BLaER1 treated with 17β-estradiol and CSF1 and Interleukin-3, amounts not matched to agents 10 nM and 100 nM (cell line): Measurements from ENCODE around the gene GNB4.

ENCODE experiments used
- H3K27ac ChIP-seq, 11 experiments: shearing (Covaris generic); formaldehyde crosslinking; 2 replicates each; pipeline ENCODE4 v1.8.1; 2022
- H3K27me3 ChIP-seq, 11 experiments: shearing (Covaris generic); formaldehyde crosslinking; 2 replicates each; pipeline ENCODE4 v1.8.1; 2022
- H3K36me3 ChIP-seq, 11 experiments: shearing (Covaris generic); formaldehyde crosslinking; 2 replicates each; pipeline ENCODE4 v1.8.1; 2022
- H3K4me1 ChIP-seq, 10 experiments: shearing (Covaris generic); formaldehyde crosslinking; 2 replicates each; pipeline ENCODE4 v1.8.1; 2022
- H3K4me2 ChIP-seq, 11 experiments: shearing (Covaris generic); formaldehyde crosslinking; 2 replicates each; pipeline ENCODE4 v1.8.1; 2022
- H3K4me3 ChIP-seq, 10 experiments: shearing (Covaris generic); formaldehyde crosslinking; 2 replicates each; pipeline ENCODE4 v1.8.1; 2022
- H3K9ac ChIP-seq, 11 experiments: shearing (Covaris generic); formaldehyde crosslinking; 2 replicates each; pipeline ENCODE4 v1.8.1; 2022
- H3K9me3 ChIP-seq, 11 experiments: shearing (Covaris generic); formaldehyde crosslinking; replicated peaks in 1 of 11; 2 replicates each; pipeline ENCODE4 v1.8.1; 2022
- H4K20me1 ChIP-seq, 11 experiments: shearing (Covaris generic); formaldehyde crosslinking; 2 replicates each; pipeline ENCODE4 v1.8.1; 2022
- Cebpa-rat ChIP-seq, 11 experiments: shearing (Covaris generic); IDR thresholded peaks; 2 replicates each; pipeline ENCODE4 v1.8.1; 2022

The GNB4 gene

DNA sequence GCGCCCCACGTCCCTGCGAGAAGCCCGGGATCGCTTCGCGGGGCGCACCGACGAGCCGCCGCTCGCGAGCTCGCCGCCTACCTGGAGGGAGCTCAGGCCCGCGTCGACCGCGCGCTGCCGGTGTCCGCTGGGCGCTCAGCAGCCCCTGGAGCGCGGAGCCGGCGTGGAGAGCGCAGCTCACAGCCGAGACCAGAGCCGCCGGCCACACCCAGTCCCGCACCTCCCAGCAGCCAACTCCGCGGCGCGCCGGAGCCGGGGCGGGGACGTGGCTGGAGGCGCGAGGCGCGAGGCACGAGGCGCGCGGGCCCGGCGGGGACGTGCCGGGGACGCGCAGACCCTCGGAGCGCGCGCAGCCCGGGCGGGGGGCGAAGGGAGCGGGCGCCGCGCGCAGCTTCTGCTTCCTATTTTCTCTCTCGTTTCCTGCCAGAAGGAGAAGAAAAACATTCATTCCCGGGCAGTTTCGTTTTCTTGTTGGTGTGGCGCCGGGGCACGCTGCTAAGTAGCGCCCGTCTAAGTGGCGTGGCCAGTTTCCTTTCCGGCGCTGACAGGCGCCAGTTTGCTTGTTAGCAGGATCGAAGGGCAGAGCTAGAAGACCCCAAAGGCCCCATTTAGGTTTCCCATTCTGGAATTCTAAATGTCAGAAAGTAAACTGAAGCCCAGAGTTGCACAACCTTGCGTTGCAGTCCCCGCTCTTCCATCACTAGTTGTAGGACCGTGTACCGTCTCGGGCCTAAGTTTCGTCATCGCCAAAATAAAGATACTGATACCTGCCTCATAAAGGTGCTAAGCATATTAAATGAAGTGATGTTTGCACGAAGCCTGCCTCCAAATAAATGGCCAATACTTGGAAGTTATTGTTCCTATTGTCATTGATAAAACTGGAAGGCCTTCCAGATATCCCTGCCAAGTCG lies at the start of gene GNB4:
Gene GNB4 (minus strand): TSS at position 206 of the 911 bp plus-strand sequence. CDS start 25,270 bp downstream, outside the sequence.
- peaks cover 0 to 15% (median 10%) of the 10 kb centered on the region in 11 experiments; a peak in 12 of 22 replicates for H3K36me3 ChIP-seq
- peak within 1 kb of the TSS; percentile 78 to 92 (median 88) for H3K4me3 ChIP-seq
- no peaks in the 10 kb centered on the region for H3K9me3 ChIP-seq
- H4K20me1 ChIP-seq = peaks cover 12 to 34% (median 29%) of the 10 kb centered on the region in 11 experiments; a peak in 16 of 22 replicates
- H3K27me3 ChIP-seq = no peaks in the 10 kb centered on the region
- peaks cover 25 to 49% (median 33%) of the 10 kb centered on the region in 10 experiments for H3K4me1 ChIP-seq
- H3K4me2 ChIP-seq = peak within 1 kb of the TSS; percentile 76 to 95 (median 87)
- peak in 7 of 11 experiments; percentile 35 to 79 (median 69); a peak in 12 of 22 replicates for TF ChIP-seq Cebpa-rat (IDR thresholded peaks at IDR 0.05)
- peak within 1 kb of the TSS; percentile 85 to 95 (median 93) for H3K9ac ChIP-seq
- peak within 1 kb of the TSS; percentile 87 to 96 (median 91) for H3K27ac ChIP-seq

DNA sequence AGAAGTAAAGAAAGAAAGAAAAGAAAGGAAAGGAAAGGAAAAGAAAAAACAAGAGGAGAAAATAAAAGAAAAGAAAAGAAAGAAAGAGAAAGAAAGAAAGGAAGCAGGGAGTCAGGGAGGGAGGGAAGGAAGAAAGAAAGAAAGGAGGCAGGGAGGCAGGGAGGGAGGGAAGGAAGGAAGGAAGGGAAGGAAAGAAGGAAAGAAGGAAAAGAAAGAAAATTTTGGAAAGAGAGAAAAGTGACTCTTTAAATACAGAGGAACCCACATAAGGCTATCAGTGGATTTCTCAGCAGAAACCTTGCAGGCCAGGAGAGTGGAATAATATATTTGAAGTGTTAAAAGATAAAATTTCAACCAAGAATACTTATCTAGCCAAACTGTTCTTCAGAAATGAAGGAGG lies 44.2 kb upstream of the GNB4 start:
- H3K36me3 ChIP-seq = peaks cover 0 to 7% (median 0%) of the 10 kb centered on the region in 11 experiments; a peak in 1 of 22 replicates
- no peak overlapping the region for H3K27ac ChIP-seq
- no peaks in the 10 kb centered on the region for H3K4me1 ChIP-seq
- H3K9me3 ChIP-seq = peaks cover 59 to 82% (median 70%) of the 10 kb centered on the region in 11 experiments
- no peak for TF ChIP-seq Cebpa-rat (IDR thresholded peaks at IDR 0.05)
- H3K4me2 ChIP-seq = no peak overlapping the region
- H4K20me1 ChIP-seq = no peaks in the 10 kb centered on the region
- no peak overlapping the region for H3K9ac ChIP-seq
- no peak overlapping the region for H3K4me3 ChIP-seq
- H3K27me3 ChIP-seq = no peaks in the 10 kb centered on the region

DNA sequence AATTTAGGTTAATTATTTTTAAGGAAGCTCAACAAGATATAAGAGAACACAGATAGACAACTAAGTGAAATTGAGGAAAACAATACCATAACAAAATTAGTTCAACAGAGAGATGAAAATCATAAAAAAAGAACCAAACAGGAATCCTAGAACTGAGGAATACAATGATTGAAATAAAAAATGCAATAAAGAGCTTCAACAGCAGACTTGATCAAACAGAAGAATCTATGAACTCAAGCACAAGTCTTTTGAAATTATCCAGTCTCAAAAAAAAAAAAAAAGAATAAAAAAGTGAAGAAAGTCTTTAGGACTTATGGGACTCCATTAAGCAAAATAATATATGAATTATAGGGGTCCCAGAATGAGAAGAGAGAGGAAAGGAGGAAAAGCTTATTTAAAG lies 42.0 kb upstream of the GNB4 start:
- H3K27me3 ChIP-seq = no peaks in the 10 kb centered on the region
- no peak overlapping the region for H3K4me3 ChIP-seq
- H3K4me1 ChIP-seq = no peaks in the 10 kb centered on the region
- no peaks in the 10 kb centered on the region for H4K20me1 ChIP-seq
- peaks cover 60 to 76% (median 67%) of the 10 kb centered on the region in 11 experiments for H3K9me3 ChIP-seq
- H3K9ac ChIP-seq = no peak overlapping the region
- H3K4me2 ChIP-seq = no peak overlapping the region
- no peak for TF ChIP-seq Cebpa-rat (IDR thresholded peaks at IDR 0.05)
- H3K27ac ChIP-seq = no peak overlapping the region
- peaks cover 0 to 7% (median 0%) of the 10 kb centered on the region in 11 experiments; a peak in 1 of 22 replicates for H3K36me3 ChIP-seq

DNA sequence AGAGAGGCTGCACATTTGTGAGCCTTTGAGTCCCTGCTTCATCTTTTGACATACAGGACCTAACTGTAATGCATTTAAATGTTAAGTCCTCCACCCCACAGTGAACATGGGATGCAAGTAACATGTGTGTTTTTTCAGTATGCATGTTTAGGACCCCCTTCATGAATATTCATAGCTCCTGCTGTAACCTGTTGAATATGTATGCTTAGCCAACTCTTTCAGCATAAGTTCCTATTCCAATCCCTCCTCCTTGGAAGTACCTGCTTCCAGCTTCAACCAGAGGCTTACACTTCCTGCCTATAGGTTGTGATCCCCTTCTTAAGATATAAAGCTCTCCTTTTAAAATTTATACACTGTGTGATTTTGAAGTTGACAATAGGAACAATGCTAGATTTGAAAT lies 36.9 kb upstream of the GNB4 start:
- Histone ChIP-seq H3K4me2 (no peak overlapping the region), H3K27me3 (no peaks in the 10 kb centered on the region), H3K36me3 (peaks cover 0 to 7% (median 0%) of the 10 kb centered on the region in 11 experiments; a peak in 1 of 22 replicates), H3K27ac (no peak overlapping the region), H3K9ac (no peak overlapping the region), H3K9me3 (peaks cover 30 to 36% (median 32%) of the 10 kb centered on the region in 11 experiments), H4K20me1 (no peaks in the 10 kb centered on the region), H3K4me1 (no peaks in the 10 kb centered on the region), H3K4me3 (no peak overlapping the region)
- TF ChIP-seq Cebpa-rat (IDR thresholded peaks at IDR 0.05) = no peak

DNA sequence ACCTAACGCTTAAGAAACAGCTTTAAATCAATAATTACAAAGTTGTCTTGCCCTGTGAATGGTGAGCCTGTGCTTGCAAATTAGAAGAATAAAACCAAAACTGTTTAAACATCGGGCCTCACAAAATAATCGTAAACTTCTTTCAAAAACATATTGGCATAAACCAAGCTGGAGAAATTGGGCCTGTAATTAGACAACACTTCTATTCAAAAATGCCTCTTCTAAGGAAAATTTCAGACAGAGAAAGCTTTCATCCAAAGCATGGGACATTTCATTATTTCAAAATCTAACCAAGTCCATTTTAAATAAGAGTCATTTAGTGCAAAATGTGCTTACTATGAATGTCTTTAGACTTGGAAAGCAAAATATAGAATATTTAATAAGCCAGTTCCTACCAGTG lies 35.5 kb upstream of the GNB4 start:
- H3K27me3 ChIP-seq = no peaks in the 10 kb centered on the region
- H3K36me3 ChIP-seq = no peaks in the 10 kb centered on the region
- H3K4me3 ChIP-seq = no peak overlapping the region
- peaks cover 16 to 22% (median 18%) of the 10 kb centered on the region in 11 experiments for H3K9me3 ChIP-seq
- no peak for TF ChIP-seq Cebpa-rat (IDR thresholded peaks at IDR 0.05)
- H3K4me1 ChIP-seq = no peaks in the 10 kb centered on the region
- no peak overlapping the region for H3K27ac ChIP-seq
- H4K20me1 ChIP-seq = no peaks in the 10 kb centered on the region
- no peak overlapping the region for H3K9ac ChIP-seq
- H3K4me2 ChIP-seq = no peak overlapping the region

DNA sequence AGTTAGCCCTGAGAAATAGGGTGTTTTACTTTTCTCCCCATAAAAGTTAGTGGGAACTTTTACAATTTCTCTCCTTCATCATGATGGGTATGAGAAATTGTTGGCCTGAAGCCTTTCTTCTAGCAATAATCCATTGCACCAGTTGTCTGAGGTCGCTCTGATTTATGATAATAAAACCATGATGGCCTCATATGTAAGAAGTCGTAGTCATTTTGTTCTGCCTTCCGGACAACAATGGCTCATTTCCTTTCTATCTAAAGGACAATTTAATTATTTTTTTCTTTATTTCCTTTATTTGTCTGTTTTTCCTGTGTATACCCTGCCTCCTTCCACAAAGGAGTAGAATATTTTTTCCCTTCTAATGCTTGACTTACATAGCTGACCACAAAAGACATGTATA lies 31.6 kb upstream of the GNB4 start:
- Histone ChIP-seq H3K4me3 (no peak overlapping the region), H3K27me3 (no peaks in the 10 kb centered on the region), H3K36me3 (no peaks in the 10 kb centered on the region), H3K4me2 (no peak overlapping the region), H4K20me1 (no peaks in the 10 kb centered on the region), H3K9ac (no peak overlapping the region), H3K4me1 (no peaks in the 10 kb centered on the region), H3K27ac (no peak overlapping the region), H3K9me3 (peaks cover 0 to 4% (median 0%) of the 10 kb centered on the region in 11 experiments; a peak in 1 of 22 replicates)
- TF ChIP-seq Cebpa-rat (IDR thresholded peaks at IDR 0.05) = no peak

DNA sequence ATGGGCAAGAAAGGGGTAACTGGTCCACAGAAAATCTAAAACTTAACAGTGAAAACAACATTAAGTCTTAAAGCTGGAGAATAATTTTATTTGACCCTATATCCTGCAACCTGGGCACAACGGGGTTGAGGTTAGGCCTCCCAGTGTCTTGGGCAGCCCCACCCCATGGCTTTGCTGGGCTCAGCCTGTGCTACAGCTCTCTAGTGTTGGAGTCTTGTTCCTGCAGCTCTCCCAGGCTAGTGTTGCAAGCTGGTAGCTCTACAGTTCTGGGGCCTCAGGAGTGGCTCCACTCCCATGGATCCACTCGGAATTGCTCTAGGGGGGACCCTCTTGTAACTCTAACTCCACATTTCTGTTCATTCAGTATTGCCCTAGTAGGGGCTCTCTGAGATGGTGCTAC lies 24.9 kb upstream of the GNB4 start:
- H3K4me1 ChIP-seq = peaks cover 0 to 26% (median 10%) of the 10 kb centered on the region in 10 experiments; a peak in 14 of 20 replicates
- H3K9me3 ChIP-seq = peaks cover 0 to 4% (median 0%) of the 10 kb centered on the region in 11 experiments; a peak in 1 of 22 replicates
- H3K4me2 ChIP-seq = no peak overlapping the region
- H3K27ac ChIP-seq = no peak overlapping the region
- H3K9ac ChIP-seq = no peak overlapping the region
- TF ChIP-seq Cebpa-rat (IDR thresholded peaks at IDR 0.05) = no peak
- no peaks in the 10 kb centered on the region for H3K27me3 ChIP-seq
- H4K20me1 ChIP-seq = no peaks in the 10 kb centered on the region
- no peak overlapping the region for H3K4me3 ChIP-seq
- no peaks in the 10 kb centered on the region for H3K36me3 ChIP-seq

DNA sequence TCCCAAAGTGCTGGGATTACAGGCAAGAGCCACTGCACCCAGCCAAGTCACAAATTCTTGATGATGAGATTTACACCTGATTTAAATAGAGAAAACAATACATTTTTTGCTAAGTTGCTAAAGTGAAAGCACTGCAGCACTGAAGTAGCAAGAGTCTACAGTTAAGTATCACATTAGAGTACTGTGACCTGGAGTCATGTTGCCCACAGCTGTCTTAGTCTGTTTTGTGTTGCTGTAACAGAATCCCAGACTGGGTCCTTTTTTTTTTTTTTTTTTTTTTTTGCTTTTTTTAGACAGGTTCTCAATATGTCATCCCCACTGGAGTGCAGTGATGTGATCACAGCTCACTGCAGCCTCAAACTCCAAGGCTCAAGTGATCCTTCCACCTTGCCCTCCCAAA lies 23.2 kb upstream of the GNB4 start:
- Histone ChIP-seq H3K9ac (0 out of 22 replicates have a peak overlapping the region, but pooled peaks of 1 of the 11 experiments have one; percentile 39), H3K36me3 (no peaks in the 10 kb centered on the region), H3K4me3 (no peak overlapping the region), H3K4me2 (peak overlapping the region in 5 of 11 experiments; percentile 46 to 82 (median 66); a peak in 11 of 22 replicates), H3K4me1 (peaks cover 0 to 26% (median 10%) of the 10 kb centered on the region in 10 experiments; a peak in 14 of 20 replicates), H3K9me3 (peaks cover 0 to 4% (median 0%) of the 10 kb centered on the region in 11 experiments; a peak in 1 of 22 replicates), H3K27me3 (no peaks in the 10 kb centered on the region), H4K20me1 (no peaks in the 10 kb centered on the region), H3K27ac (peak overlapping the region in 8 of 11 experiments; percentile 44 to 82 (median 62); a peak in 9 of 22 replicates)
- TF ChIP-seq Cebpa-rat (IDR thresholded peaks at IDR 0.05) = no peak

DNA sequence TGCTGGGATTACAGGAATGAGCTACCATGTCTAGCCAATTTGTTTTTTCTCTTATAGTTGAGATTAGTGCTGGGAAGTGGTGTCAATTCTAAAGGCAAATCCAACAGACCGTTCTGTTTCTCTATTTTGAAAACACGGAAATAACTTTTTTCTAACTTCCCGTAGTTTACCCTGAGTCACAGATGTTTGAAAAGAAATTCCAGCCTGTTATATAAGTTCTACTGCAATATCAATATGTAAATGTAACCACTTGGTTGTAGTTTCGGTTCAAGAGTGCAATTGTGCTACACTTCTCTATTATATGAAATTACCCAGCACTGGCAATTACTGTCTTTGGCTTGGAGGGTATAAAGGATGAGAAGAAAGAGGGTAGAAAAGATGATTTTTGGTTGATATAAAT lies 22.3 kb upstream of the GNB4 start:
- Histone ChIP-seq H3K9ac (peak overlapping the region in 5 of 11 experiments; percentile 20 to 62 (median 58); a peak in 9 of 22 replicates), H3K27me3 (no peaks in the 10 kb centered on the region), H3K9me3 (peaks cover 0 to under 1% (median 0%) of the 10 kb centered on the region in 11 experiments; a peak in 1 of 22 replicates), H3K4me1 (peaks cover 0 to 26% (median 10%) of the 10 kb centered on the region in 10 experiments; a peak in 14 of 20 replicates), H3K4me3 (peak overlapping the region in 1 of 10 experiments; percentile 22; a peak in 2 of 20 replicates), H3K36me3 (no peaks in the 10 kb centered on the region), H4K20me1 (no peaks in the 10 kb centered on the region), H3K4me2 (peak overlapping the region in 10 of 11 experiments; percentile 13 to 82 (median 42); a peak in 18 of 22 replicates), H3K27ac (peak overlapping the region in 10 of 11 experiments; percentile 42 to 82 (median 62); a peak in 17 of 22 replicates)
- TF ChIP-seq Cebpa-rat (IDR thresholded peaks at IDR 0.05) = no peak
